Testis (tissue), 3 donors: ENCODE measurements around the gene NPIPB6. TPM values are rescaled to one million over a fixed set of nuclear protein-coding genes. Genes with fewer than 3 reads are reported as not detected.

Experiments
- DNase-seq: peaks from one replicate; pipeline ENCODE4 v3.0.0-alpha.2; 2019
- H3K27ac ChIP-seq, 2 donors: fragments of 200-600 bp; sonication (generic); one replicate each; pipeline ENCODE4 v1.5.1; 2019
- H3K27me3 ChIP-seq: fragments of 200-600 bp; sonication (generic); one replicate; pipeline ENCODE4 v1.5.1; 2019
- H3K36me3 ChIP-seq: fragments of 200-600 bp; sonication (generic); one replicate; pipeline ENCODE4 v1.5.1; 2017; ENCODE audit warnings: low read depth; ENCODE audit errors: missing control alignments
- H3K4me1 ChIP-seq: fragments of 200-600 bp; sonication (generic); one replicate; pipeline ENCODE4 v1.5.1; 2019
- H3K4me3 ChIP-seq, 2 donors: fragments of 200-600 bp; sonication (generic); one replicate each; pipeline ENCODE4 v1.5.1; 2017 to 2019
- H3K9me3 ChIP-seq: fragments of 200-600 bp; sonication (generic); one replicate; pipeline ENCODE4 v1.5.1; 2017
- CTCF ChIP-seq, 3 experiments: fragments of 450-650 bp in 2 of 3; fragments of 200-600 bp in 1 of 3; sonication (generic) in 1 of 3; IDR thresholded peaks; one replicate each; pipeline ENCODE4 v1.5.1; 2016 to 2019; ENCODE audit warnings: antibody characterized with exemption in 3 of 3, mild to moderate bottlenecking in 2 of 3, moderate library complexity in 1 of 3
- POLR2A ChIP-seq: fragments of 450-650 bp; IDR thresholded peaks from one replicate; pipeline ENCODE4 v1.6.1; 2017; ENCODE audit warnings: antibody characterized with exemption, mild to moderate bottlenecking, moderate library complexity
- WGBS, 2 donors: methylation state at CpG; one replicate each; pipeline ENCODE4 v1.1.5; 2018; 5-methylcytosine and 5-hydroxymethylcytosine counted together
- intact Hi-C: fragments of 100-400 bp; cut with DNase I; formaldehyde crosslinking; loops from one replicate; pipeline ENCODE4 v1.15.1; 2023; ENCODE audit warnings: low total_unique reads
- polyA plus RNA-seq: library from polyadenylated mRNA; stranded (reverse); fragments of 350-450 nt; fragmentation: Illumina TruSeq; extraction: RNeasy Lipid Tissue Mini Kit (QIAGEN cat#74804); gene quantifications from one replicate; pipeline ENCODE4 v1.2.3, GENCODE V29; 2014; ENCODE audit warnings: low read depth, low replicate concordance; ENCODE audit not compliant: insufficient read depth
- total RNA-seq, 2 donors: library from RNA; depleted of rRNA; stranded (reverse); fragments of >200 nt; gene quantifications; one replicate each; pipeline ENCODE4 v1.2.3, GENCODE V29; 2016

NPIPB6 gene
- total and polyA plus RNA-seq, 3 donors from 2014 or later, result 16.7 to 47.5 (median 36.3) TPM

- H3K27ac ChIP-seq, result no peak overlapping the region
- H3K36me3 ChIP-seq, result no peaks in the 10 kb centered on the region
- H3K27me3 ChIP-seq, result no peaks in the 10 kb centered on the region
- peak overlapping the region; percentile 6 to 48 for H3K4me3 ChIP-seq
- intact Hi-C loops, result no loop called here
- H3K9me3 ChIP-seq, result no peaks in the 10 kb centered on the region
- WGBS, 2 donors, result 91% methylated on average over 69 of the region's 73 CpGs; no CpG with 5 or more reads in 1 of the 2 donors
- TF ChIP-seq POLR2A, result no peak
- no peak for DNase-seq
- no peaks in the 10 kb centered on the region for H3K4me1 ChIP-seq
Measured at GRCh38 chr16:28320023-28320561, 43.2 kb downstream of the NPIPB6 start.

- intact Hi-C loops, result loop anchor here (5.0 kb wide), 1 partner anchor 42 kb away; no protein-coding TSS in a partner anchor
- no peaks in the 10 kb centered on the region for H3K36me3 ChIP-seq
- no peaks in the 10 kb centered on the region for H3K4me1 ChIP-seq
- H3K27me3 ChIP-seq, result no peaks in the 10 kb centered on the region
- H3K9me3 ChIP-seq, result no peaks in the 10 kb centered on the region
- 60 to 81% methylated on average over 24 to 26 of the region's 26 CpGs for WGBS, 2 donors
- no peak overlapping the region for H3K27ac ChIP-seq
- TF ChIP-seq CTCF (IDR thresholded peaks at IDR 0.05) (no peak), POLR2A (no peak)
- DNase-seq, result no peak
- peak overlapping the region in 1 of 2 donors; percentile 48 for H3K4me3 ChIP-seq
Measured at GRCh38 chr16:28319476-28320022, 43.8 kb downstream of the NPIPB6 start.

- intact Hi-C loops, result loop anchor here (5.0 kb wide), 1 partner anchor 41 kb away; no protein-coding TSS in a partner anchor
- TF ChIP-seq CTCF (IDR thresholded peaks at IDR 0.05), result no peak
- TF ChIP-seq POLR2A, result no peak
- 79 to 81% methylated on average over 4 to 9 of the region's 9 CpGs for WGBS, 2 donors
- Histone ChIP-seq H3K4me1 (no peaks in the 10 kb centered on the region), H3K36me3 (no peaks in the 10 kb centered on the region), H3K27ac (no peak overlapping the region), H3K9me3 (no peaks in the 10 kb centered on the region), H3K4me3 (no peak overlapping the region), H3K27me3 (no peaks in the 10 kb centered on the region)
- no peak for DNase-seq
Measured at GRCh38 chr16:28318042-28318744, 45.1 kb downstream of the NPIPB6 start.

- WGBS, 2 donors, result 54 to 62% methylated on average over 16 to 22 of the region's 22 CpGs
- Histone ChIP-seq H3K4me3 (no peak overlapping the region), H3K9me3 (no peaks in the 10 kb centered on the region), H3K36me3 (no peaks in the 10 kb centered on the region), H3K4me1 (no peaks in the 10 kb centered on the region), H3K27ac (no peak overlapping the region), H3K27me3 (no peaks in the 10 kb centered on the region)
- DNase-seq, result peak; percentile 70
- TF ChIP-seq POLR2A (no peak), CTCF (IDR thresholded peaks at IDR 0.05) (peak; percentile 50 to 86 (median 69))
- intact Hi-C loops, result loop anchor here (5.0 kb wide), 1 partner anchor 40 kb away; no protein-coding TSS in a partner anchor
Measured at GRCh38 chr16:28317040-28317880, 46.0 kb downstream of the NPIPB6 start.

- WGBS, 2 donors, result 86 to 93% methylated on average over 5 to 6 of the region's 6 CpGs
- intact Hi-C loops, result loop anchor here (5.0 kb wide), 1 partner anchor 39 kb away; no protein-coding TSS in a partner anchor
- TF ChIP-seq CTCF (IDR thresholded peaks at IDR 0.05), result no peak
- TF ChIP-seq POLR2A, result no peak
Measured at GRCh38 chr16:28316054-28316453, 47.3 kb downstream of the NPIPB6 start.

More at GRCh38 chr16:28316054-28316453, 47.3 kb downstream of the NPIPB6 start:
- Histone ChIP-seq H3K4me3 (no peak overlapping the region), H3K27ac (no peak overlapping the region), H3K36me3 (no peaks in the 10 kb centered on the region), H3K27me3 (no peaks in the 10 kb centered on the region), H3K4me1 (peaks cover 4% of the 10 kb centered on the region), H3K9me3 (no peaks in the 10 kb centered on the region)
- DNase-seq, result no peak
